HUES64 (cell line): ENCODE data around the gene OR5T1. TPM values are rescaled to one million over a fixed set of nuclear protein-coding genes. Genes with fewer than 3 reads are reported as not detected.

Experiments
- H3K27ac ChIP-seq: 2 replicates; pipeline ENCODE4 v1.7.0; 2013; ENCODE audit warnings: low read depth, low read length, inconsistent platforms
- H3K27me3 ChIP-seq: 2 replicates; pipeline ENCODE4 v1.6.1; 2013; ENCODE audit warnings: mild to moderate bottlenecking, low read length; ENCODE audit not compliant: insufficient read depth
- H3K36me3 ChIP-seq: 2 replicates; pipeline ENCODE4 v1.6.1; 2013; ENCODE audit warnings: mild to moderate bottlenecking, low read length; ENCODE audit not compliant: insufficient read depth
- H3K4me1 ChIP-seq: 2 replicates; pipeline ENCODE4 v1.6.1; 2013; ENCODE audit warnings: mild to moderate bottlenecking, low read length, moderate library complexity; ENCODE audit not compliant: insufficient read depth
- H3K4me3 ChIP-seq: 2 replicates; pipeline ENCODE4 v1.5.1; 2013; ENCODE audit warnings: mild to moderate bottlenecking, low read length, moderate library complexity
- H3K9ac ChIP-seq: 2 replicates; pipeline ENCODE4 v1.6.1; 2013; ENCODE audit warnings: mild to moderate bottlenecking, low read depth, low read length
- H3K9me3 ChIP-seq: 2 replicates; pipeline ENCODE4 v1.6.1; 2013; ENCODE audit warnings: low read depth, low read length; ENCODE audit not compliant: insufficient read depth
- WGBS: fragments of 150-250, 120-280 bp; methylation state at CpG from one replicate; pipeline ENCODE4 v1.1.7; 2013; ENCODE audit warnings: missing lambda C conversion rate; 5-methylcytosine and 5-hydroxymethylcytosine counted together
- polyA plus RNA-seq, 2 experiments: library from polyadenylated mRNA; stranded (reverse); fragments of 50-300 nt; gene quantifications; one replicate each; pipeline ENCODE4 v1.2.3, GENCODE V29; 2013

Gene OR5T1
- polyA plus RNA-seq (2013, experiment 1 of 2) = not detected
- not detected for polyA plus RNA-seq (2013, experiment 2 of 2)

DNA sequence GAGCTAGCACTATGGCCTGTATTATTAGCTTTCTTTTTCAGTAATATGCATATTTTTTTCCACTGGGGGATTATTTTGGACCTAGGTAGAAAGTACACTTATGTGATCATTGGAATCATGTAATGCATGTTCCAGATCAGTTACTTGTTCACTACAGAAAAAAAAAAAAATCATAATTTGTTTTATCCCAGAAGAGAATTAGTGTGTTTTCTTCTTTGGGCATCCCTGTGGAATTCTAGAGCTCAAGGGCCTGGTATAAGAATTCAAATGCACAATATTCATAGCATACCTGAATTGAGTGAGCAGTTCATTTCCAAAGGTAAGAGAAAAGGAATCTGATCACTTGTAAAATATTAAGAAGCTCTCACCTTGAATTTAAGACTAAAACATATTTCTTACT, at the start of gene OR5T1:
TSS of gene OR5T1 (plus strand) at position 301 of the 400 bp plus-strand sequence. CDS start 1,485 bp downstream, outside the sequence.
- no peak within 1 kb of the TSS for H3K27ac ChIP-seq
- H3K9ac ChIP-seq = no peak within 1 kb of the TSS
- no peaks in the 10 kb centered on the region for H3K36me3 ChIP-seq
- no peaks in the 10 kb centered on the region for H3K9me3 ChIP-seq
- no peaks in the 10 kb centered on the region for H3K27me3 ChIP-seq
- H3K4me3 ChIP-seq = no peak within 1 kb of the TSS
- 0 out of 2 replicates have a peak, but pooled peaks cover 3% of the 10 kb centered on the region for H3K4me1 ChIP-seq

- Histone ChIP-seq H3K4me1 (no peaks in the 10 kb centered on the region), H3K4me3 (no peak within 1 kb of the TSS), H3K27ac (no peak within 1 kb of the TSS), H3K27me3 (no peaks in the 10 kb centered on the region), H3K9ac (no peak within 1 kb of the TSS), H3K36me3 (no peaks in the 10 kb centered on the region), H3K9me3 (no peaks in the 10 kb centered on the region)
- WGBS = no CpG with 5 or more reads among the region's 1 CpG
Observed at GRCh38 chr11:56234155-56234554, 39.8 kb upstream of the OR5T1 start, which contains the start of gene OR5T2. Gene OR5T2 (minus strand): TSS chr11:56234255. CDS start chr11:56233062, 1,193 bp downstream.

DNA sequence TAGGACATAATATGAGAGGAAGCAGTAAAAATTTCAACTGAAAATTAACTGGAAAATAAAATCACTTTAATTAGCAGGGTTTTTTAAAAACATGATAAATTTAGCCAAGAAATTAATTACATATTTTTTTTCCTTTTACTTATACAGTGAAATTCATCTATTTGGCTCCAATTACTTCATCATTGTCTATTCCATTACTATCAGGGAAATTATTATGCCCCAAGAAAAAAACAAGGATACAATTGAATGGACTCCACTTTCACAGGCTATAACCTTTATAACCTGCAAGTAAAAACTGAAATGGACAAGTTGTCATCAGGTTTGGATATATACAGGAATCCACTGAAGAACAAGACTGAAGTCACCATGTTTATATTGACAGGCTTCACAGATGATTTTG, 22.0 kb upstream of the OR5T1 start, which contains the start of gene OR5T3:
TSS of gene OR5T3 (plus strand) at position 301 of the 400 bp plus-strand sequence. CDS start at position 301, 0 bp downstream.
- Histone ChIP-seq H3K36me3 (no peaks in the 10 kb centered on the region), H3K4me3 (no peak within 1 kb of the TSS), H3K27ac (no peak within 1 kb of the TSS), H3K9me3 (no peaks in the 10 kb centered on the region), H3K4me1 (no peaks in the 10 kb centered on the region), H3K27me3 (no peaks in the 10 kb centered on the region), H3K9ac (no peak within 1 kb of the TSS)

DNA sequence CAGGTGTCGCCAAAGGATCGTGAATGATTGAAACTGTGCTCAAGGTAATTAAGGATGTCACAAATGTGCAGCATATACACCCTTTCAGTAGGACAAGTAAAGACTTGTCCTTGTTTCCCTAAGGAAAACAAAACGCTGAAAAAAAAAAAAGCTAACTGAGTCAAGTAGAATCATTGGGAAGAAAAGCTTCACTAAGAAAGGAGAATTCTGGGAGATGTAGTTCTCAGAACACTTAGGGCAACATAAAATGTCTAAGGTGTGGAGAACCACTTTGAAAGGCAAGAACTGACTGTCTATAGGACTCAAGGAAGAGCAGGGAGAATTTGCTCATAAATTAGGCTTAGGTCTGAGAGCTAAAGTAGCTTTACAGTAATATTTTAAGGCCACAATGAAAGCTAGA, 2.9 kb upstream of the OR5T1 start:
- 74% methylated on average over 3 of the region's 3 CpGs for WGBS
- H3K9ac ChIP-seq = no peak overlapping the region
- no peaks in the 10 kb centered on the region for H3K36me3 ChIP-seq
- H3K4me3 ChIP-seq = no peak overlapping the region
- H3K27me3 ChIP-seq = no peaks in the 10 kb centered on the region
- H3K4me1 ChIP-seq = 0 out of 2 replicates have a peak, but pooled peaks cover 3% of the 10 kb centered on the region
- H3K9me3 ChIP-seq = 0 out of 2 replicates have a peak, but pooled peaks cover 3% of the 10 kb centered on the region
- no peak overlapping the region for H3K27ac ChIP-seq

DNA sequence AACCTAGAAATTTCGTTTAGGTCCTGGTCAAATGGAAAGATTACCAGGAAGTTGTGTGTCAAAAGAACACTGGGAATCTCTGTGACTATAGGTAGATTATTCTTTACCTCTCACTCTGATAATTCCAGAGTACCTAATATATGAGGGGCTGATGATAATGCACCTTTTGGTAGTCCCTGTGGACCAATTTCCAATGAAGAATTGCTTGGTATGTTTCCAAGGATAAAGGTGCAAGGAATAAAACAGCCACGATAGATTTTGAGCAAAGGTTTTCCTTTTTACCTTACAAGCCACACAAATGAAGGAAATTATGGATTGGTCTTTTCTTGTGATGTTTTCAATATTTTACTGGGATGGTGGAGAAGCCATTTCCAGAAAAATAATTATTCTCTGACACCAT, 18.2 kb downstream of the OR5T1 start, which contains the start of gene OR8H1:
TSS of gene OR8H1 (minus strand) at position 101 of the 400 bp plus-strand sequence. CDS start 1,192 bp downstream, outside the sequence.
- WGBS = 83% methylated on average over 1 of the region's 2 CpGs
- H3K9ac ChIP-seq = no peak within 1 kb of the TSS
- no peaks in the 10 kb centered on the region for H3K36me3 ChIP-seq
- no peak within 1 kb of the TSS for H3K27ac ChIP-seq
- H3K27me3 ChIP-seq = no peaks in the 10 kb centered on the region
- no peak within 1 kb of the TSS for H3K4me3 ChIP-seq
- peaks cover 13% of the 10 kb centered on the region for H3K4me1 ChIP-seq
- no peaks in the 10 kb centered on the region for H3K9me3 ChIP-seq

GRCh38 chr11:56296898-56297297, 22.9 kb downstream of the OR5T1 start:
- H3K9me3 ChIP-seq = no peaks in the 10 kb centered on the region
- no peak overlapping the region for H3K4me3 ChIP-seq
- 95% methylated on average over 4 of the region's 4 CpGs for WGBS
- H3K4me1 ChIP-seq = no peaks in the 10 kb centered on the region
- H3K27me3 ChIP-seq = no peaks in the 10 kb centered on the region
- no peaks in the 10 kb centered on the region for H3K36me3 ChIP-seq
- no peak overlapping the region for H3K27ac ChIP-seq
- no peak overlapping the region for H3K9ac ChIP-seq

DNA sequence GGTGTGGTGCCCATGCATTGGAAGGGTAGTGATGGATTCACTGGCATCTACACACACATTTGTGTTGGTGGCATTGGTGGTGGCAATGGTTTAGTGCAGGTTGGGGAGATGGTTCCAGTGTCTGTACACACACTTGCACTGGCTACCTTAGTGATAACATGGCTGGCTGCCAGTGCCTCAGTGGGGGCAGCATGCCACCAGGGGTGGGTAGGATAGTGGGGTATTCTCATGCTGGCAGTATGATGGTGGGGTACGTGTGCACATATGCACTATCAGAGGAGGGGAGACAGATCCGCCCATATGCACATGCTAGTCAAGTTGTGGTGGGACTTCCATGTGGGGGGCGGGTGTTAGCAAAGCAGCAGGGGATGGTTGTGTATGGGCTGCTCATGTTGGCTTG, 33.9 kb downstream of the OR5T1 start:
- H3K36me3 ChIP-seq = no peaks in the 10 kb centered on the region
- H3K4me3 ChIP-seq = no peak overlapping the region
- no peak overlapping the region for H3K9ac ChIP-seq
- 89% methylated on average over 3 of the region's 3 CpGs for WGBS
- no peaks in the 10 kb centered on the region for H3K27me3 ChIP-seq
- H3K9me3 ChIP-seq = 0 out of 2 replicates have a peak, but pooled peaks cover 3% of the 10 kb centered on the region
- no peaks in the 10 kb centered on the region for H3K4me1 ChIP-seq
- no peak overlapping the region for H3K27ac ChIP-seq

DNA sequence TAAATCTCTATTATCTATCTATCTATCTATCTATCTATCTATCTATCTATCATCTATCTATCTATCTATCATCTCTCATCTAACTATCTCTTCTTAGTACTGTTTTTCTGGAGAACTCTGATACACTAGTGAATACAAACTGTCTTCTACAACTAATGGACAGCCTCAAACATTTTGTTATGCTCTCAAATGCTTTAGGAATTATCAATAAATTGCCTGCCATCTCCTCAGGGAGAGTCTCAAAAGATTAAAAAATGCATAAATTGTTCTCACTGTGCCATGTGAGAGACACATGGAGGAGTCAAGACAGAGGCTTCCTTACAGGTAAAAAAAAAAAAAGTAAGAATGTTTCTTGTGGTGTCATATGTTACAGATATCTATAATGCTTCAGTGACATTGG, 40.9 kb downstream of the OR5T1 start, which contains the start of gene OR8K3:
TSS of gene OR8K3 (plus strand) at position 301 of the 400 bp plus-strand sequence. CDS start 3,163 bp downstream, outside the sequence.
- H3K9ac ChIP-seq = no peak within 1 kb of the TSS
- no peaks in the 10 kb centered on the region for H3K36me3 ChIP-seq
- H3K4me1 ChIP-seq = no peaks in the 10 kb centered on the region
- H3K27ac ChIP-seq = no peak within 1 kb of the TSS
- no peak within 1 kb of the TSS for H3K4me3 ChIP-seq
- H3K27me3 ChIP-seq = no peaks in the 10 kb centered on the region
- H3K9me3 ChIP-seq = no peaks in the 10 kb centered on the region
